Neural cell (in vitro differentiated cells): ENCODE data around the gene MAP3K1.

Experiments used
- EP300 ChIP-seq: fragments of 450-650 bp; conservative IDR thresholded peaks from 2 replicates; pipeline ENCODE4 v1.6.1; 2014; ENCODE audit warnings: antibody characterized with exemption, mild to moderate bottlenecking, moderate library complexity; ENCODE audit not compliant: poor library complexity, severe bottlenecking
- SMC3 ChIP-seq: fragments of 450-650 bp; conservative IDR thresholded peaks from 2 replicates; pipeline ENCODE4 v1.6.1; 2014; ENCODE audit warnings: antibody characterized with exemption, mild to moderate bottlenecking, moderate library complexity; ENCODE audit not compliant: poor library complexity

- no peak for TF ChIP-seq EP300
- no peak for TF ChIP-seq SMC3
Observed at GRCh38 chr5:56941981-56942380, 126.6 kb downstream of the MAP3K1 start.
